ENCODE data around the gene TMEM108. TPM values are rescaled to one million over a fixed set of nuclear protein-coding genes. Genes with fewer than 3 reads are reported as not detected.

The TMEM108 gene
- polyA plus RNA-seq, 1 of the 3 experiments (the other 2 are of a cell fraction): 8.6 TPM

GRCh38 chr3:133125802-133126201 lies 87.6 kb downstream of the TMEM108 start:
- no peak for DNase-seq
- Histone ChIP-seq H3K27me3 (ENCODE audit: insufficient read depth) (no peaks in the 10 kb centered on the region), H4K20me1 (ENCODE audit: insufficient read depth) (no peaks in the 10 kb centered on the region), H3K9me2 (no peaks in the 10 kb centered on the region), H3K27ac (ENCODE audit: low read depth in 2 of 2, low read length in 1 of 2) (peak overlapping the region in 1 of 2 experiments; percentile 98; a peak in 2 of 4 replicates), H2AFZ (ENCODE audit: low read depth) (no peak overlapping the region), H3K9ac (no peak overlapping the region), H3K4me3 (ENCODE audit: low read depth in 2 of 2, low read length in 1 of 2) (no peak overlapping the region), H3K4me1 (ENCODE audit: control insufficient read depth in 1 of 2, insufficient read depth in 2 of 2, low read depth in 1 of 2, low read length in 1 of 2) (peaks cover 0 to 28% of the 10 kb centered on the region in 2 experiments; a peak in 2 of 4 replicates), H3F3A (replicated peaks; ENCODE audit: insufficient read depth) (no peaks in the 10 kb centered on the region), H3K79me2 (ENCODE audit: insufficient read depth) (no peaks in the 10 kb centered on the region), H3K4me2 (no peak overlapping the region), H3K36me3 (replicated peaks in 1 of 2; ENCODE audit: control insufficient read depth in 1 of 2, insufficient read depth in 2 of 2, low read length in 1 of 2) (no peaks in the 10 kb centered on the region), H3K9me3 (no peaks in the 10 kb centered on the region)
- WGBS (ENCODE audit: low lambda C conversion rate): 87% methylated on average over 2 of the region's 2 CpGs
- CTCF ChIA-PET: interaction anchor here (0.7 to 2.6 kb wide), 6 partner anchors 84 to 395 kb away, joined by 3 to 26 read pairs (median 4); no protein-coding TSS in a partner anchor
- POLR2A ChIA-PET: no interaction called here
- TF ChIP-seq FOXM1 (IDR thresholded peaks at IDR 0.05; ENCODE audit: low read depth) (no peak), IRF3 (IDR thresholded peaks at IDR 0.05; ENCODE audit: low read depth, low read length) (no peak), RAD21 (IDR thresholded peaks at IDR 0.05; ENCODE audit: low read length) (0 out of 2 replicates have a peak, but pooled peaks have one; percentile 5), POLR2AphosphoS5 (IDR thresholded peaks at IDR 0.05; ENCODE audit: low read depth, low read length) (no peak), REST (IDR thresholded peaks at IDR 0.05; ENCODE audit: low read depth, low read length) (no peak), USF2 (IDR thresholded peaks at IDR 0.05; ENCODE audit: borderline replicate concordance, low read depth, low read length) (no peak), EP300 (IDR thresholded peaks at IDR 0.05; ENCODE audit: borderline replicate concordance in 1 of 2, low read depth in 1 of 2, low read length in 1 of 2) (peak in 1 of 2 experiments; percentile 57; a peak in 2 of 4 replicates), JUND (IDR thresholded peaks at IDR 0.05) (no peak), MAX (IDR thresholded peaks at IDR 0.05; ENCODE audit: low read depth) (no peak), EZH2phosphoT487 (IDR thresholded peaks at IDR 0.05; ENCODE audit: borderline replicate concordance, low read depth) (no peak), MEF2A (IDR thresholded peaks at IDR 0.05; ENCODE audit: borderline replicate concordance, low read depth) (no peak)

Data from SK-N-SH (cell line).